ENCODE measurements around the gene ELL. TPM values are rescaled to one million over a fixed set of nuclear protein-coding genes. Genes with fewer than 3 reads are reported as not detected.

Gene ELL
- total and polyA plus RNA-seq, 2 experiments from 2014 or later, result 11.3 to 20.1 TPM

DNA sequence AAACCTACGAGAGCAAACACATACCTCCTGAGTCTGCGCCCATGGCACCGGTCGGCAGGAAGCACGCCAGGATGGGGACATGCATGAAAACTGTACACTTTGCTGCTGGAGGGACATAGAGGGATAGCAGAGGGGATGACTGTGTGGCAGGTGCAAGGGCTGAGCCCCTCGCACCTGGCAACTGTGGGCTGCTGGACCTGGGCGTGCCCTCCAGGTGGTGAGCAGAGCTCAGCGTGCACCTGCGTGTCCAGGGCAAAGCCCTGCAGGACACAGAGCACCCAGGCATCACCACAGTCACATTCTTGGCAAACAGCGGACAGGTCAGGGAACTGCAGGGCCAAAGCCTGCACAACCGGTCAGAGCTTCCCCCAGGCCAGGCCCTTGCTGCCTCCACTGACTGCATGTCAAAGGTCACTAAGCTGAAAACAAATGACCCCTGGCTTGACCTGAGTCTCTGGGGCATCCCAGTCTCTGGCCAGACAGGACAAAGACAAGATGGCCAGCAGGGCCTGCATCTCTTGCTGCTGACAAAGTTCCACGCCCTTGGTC lies 75.0 kb downstream of the ELL start:
- Mint-ChIP-seq H3K4me1 (0 out of 3 replicates have a peak, but pooled peaks cover 2% of the 10 kb centered on the region), H3K27me3 (ENCODE audit: insufficient read depth, low read depth, poor library complexity) (peaks cover 13% of the 10 kb centered on the region), H3K27ac (no peak overlapping the region), H3K9me3 (peaks cover 4% of the 10 kb centered on the region), H3K4me3 (no peak overlapping the region), H3K36me3 (ENCODE audit: low read depth) (peaks cover 12% of the 10 kb centered on the region)
- Histone ChIP-seq H2AFZ (no peak overlapping the region), H4K20me1 (replicated peaks; ENCODE audit: insufficient read depth) (no peaks in the 10 kb centered on the region; the same call in 1 of the 2 replicates), H3K4me3 (no peak overlapping the region), H3K4me1 (ENCODE audit: insufficient read depth) (no peaks in the 10 kb centered on the region), H3K36me3 (ENCODE audit: insufficient read depth) (no peaks in the 10 kb centered on the region; the same call in 1 of the 2 replicates), H3F3A (replicated peaks; ENCODE audit: low read depth) (0 out of 2 replicates have a peak, but pooled peaks cover 3% of the 10 kb centered on the region), H3K27ac (ENCODE audit: low read depth) (no peak overlapping the region), H3K4me2 (no peak overlapping the region), H3K79me2 (replicated peaks; ENCODE audit: insufficient read depth) (no peaks in the 10 kb centered on the region), H3K9me2 (ENCODE audit: insufficient read depth) (no peaks in the 10 kb centered on the region), H3K27me3 (ENCODE audit: insufficient read depth) (no peaks in the 10 kb centered on the region)
- TF ChIP-seq, protein P1, sequence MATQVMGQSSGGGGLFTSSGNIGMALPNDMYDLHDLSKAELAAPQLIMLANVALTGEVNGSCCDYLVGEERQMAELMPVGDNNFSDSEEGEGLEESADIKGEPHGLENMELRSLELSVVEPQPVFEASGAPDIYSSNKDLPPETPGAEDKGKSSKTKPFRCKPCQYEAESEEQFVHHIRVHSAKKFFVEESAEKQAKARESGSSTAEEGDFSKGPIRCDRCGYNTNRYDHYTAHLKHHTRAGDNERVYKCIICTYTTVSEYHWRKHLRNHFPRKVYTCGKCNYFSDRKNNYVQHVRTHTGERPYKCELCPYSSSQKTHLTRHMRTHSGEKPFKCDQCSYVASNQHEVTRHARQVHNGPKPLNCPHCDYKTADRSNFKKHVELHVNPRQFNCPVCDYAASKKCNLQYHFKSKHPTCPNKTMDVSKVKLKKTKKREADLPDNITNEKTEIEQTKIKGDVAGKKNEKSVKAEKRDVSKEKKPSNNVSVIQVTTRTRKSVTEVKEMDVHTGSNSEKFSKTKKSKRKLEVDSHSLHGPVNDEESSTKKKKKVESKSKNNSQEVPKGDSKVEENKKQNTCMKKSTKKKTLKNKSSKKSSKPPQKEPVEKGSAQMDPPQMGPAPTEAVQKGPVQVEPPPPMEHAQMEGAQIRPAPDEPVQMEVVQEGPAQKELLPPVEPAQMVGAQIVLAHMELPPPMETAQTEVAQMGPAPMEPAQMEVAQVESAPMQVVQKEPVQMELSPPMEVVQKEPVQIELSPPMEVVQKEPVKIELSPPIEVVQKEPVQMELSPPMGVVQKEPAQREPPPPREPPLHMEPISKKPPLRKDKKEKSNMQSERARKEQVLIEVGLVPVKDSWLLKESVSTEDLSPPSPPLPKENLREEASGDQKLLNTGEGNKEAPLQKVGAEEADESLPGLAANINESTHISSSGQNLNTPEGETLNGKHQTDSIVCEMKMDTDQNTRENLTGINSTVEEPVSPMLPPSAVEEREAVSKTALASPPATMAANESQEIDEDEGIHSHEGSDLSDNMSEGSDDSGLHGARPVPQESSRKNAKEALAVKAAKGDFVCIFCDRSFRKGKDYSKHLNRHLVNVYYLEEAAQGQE (IDR thresholded peaks at IDR 0.05; ENCODE audit: unreplicated experiment), result no peak
- TF ChIP-seq, protein P2, sequence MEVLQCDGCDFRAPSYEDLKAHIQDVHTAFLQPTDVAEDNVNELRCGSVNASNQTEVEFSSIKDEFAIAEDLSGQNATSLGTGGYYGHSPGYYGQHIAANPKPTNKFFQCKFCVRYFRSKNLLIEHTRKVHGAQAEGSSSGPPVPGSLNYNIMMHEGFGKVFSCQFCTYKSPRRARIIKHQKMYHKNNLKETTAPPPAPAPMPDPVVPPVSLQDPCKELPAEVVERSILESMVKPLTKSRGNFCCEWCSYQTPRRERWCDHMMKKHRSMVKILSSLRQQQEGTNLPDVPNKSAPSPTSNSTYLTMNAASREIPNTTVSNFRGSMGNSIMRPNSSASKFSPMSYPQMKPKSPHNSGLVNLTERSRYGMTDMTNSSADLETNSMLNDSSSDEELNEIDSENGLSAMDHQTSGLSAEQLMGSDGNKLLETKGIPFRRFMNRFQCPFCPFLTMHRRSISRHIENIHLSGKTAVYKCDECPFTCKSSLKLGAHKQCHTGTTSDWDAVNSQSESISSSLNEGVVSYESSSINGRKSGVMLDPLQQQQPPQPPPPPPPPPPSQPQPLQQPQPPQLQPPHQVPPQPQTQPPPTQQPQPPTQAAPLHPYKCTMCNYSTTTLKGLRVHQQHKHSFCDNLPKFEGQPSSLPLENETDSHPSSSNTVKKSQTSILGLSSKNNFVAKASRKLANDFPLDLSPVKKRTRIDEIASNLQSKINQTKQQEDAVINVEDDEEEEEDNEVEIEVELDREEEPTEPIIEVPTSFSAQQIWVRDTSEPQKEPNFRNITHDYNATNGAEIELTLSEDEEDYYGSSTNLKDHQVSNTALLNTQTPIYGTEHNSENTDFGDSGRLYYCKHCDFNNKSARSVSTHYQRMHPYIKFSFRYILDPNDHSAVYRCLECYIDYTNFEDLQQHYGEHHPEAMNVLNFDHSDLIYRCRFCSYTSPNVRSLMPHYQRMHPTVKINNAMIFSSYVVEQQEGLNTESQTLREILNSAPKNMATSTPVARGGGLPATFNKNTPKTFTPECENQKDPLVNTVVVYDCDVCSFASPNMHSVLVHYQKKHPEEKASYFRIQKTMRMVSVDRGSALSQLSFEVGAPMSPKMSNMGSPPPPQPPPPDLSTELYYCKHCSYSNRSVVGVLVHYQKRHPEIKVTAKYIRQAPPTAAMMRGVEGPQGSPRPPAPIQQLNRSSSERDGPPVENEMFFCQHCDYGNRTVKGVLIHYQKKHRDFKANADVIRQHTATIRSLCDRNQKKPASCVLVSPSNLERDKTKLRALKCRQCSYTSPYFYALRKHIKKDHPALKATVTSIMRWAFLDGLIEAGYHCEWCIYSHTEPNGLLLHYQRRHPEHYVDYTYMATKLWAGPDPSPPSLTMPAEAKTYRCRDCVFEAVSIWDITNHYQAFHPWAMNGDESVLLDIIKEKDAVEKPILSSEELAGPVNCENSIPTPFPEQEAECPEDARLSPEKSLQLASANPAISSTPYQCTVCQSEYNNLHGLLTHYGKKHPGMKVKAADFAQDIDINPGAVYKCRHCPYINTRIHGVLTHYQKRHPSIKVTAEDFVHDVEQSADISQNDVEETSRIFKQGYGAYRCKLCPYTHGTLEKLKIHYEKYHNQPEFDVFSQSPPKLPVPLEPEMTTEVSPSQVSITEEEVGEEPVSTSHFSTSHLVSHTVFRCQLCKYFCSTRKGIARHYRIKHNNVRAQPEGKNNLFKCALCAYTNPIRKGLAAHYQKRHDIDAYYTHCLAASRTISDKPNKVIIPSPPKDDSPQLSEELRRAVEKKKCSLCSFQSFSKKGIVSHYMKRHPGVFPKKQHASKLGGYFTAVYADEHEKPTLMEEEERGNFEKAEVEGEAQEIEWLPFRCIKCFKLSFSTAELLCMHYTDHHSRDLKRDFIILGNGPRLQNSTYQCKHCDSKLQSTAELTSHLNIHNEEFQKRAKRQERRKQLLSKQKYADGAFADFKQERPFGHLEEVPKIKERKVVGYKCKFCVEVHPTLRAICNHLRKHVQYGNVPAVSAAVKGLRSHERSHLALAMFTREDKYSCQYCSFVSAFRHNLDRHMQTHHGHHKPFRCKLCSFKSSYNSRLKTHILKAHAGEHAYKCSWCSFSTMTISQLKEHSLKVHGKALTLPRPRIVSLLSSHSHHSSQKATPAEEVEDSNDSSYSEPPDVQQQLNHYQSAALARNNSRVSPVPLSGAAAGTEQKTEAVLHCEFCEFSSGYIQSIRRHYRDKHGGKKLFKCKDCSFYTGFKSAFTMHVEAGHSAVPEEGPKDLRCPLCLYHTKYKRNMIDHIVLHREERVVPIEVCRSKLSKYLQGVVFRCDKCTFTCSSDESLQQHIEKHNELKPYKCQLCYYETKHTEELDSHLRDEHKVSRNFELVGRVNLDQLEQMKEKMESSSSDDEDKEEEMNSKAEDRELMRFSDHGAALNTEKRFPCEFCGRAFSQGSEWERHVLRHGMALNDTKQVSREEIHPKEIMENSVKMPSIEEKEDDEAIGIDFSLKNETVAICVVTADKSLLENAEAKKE (CRISPR knock-in tag; IDR thresholded peaks at IDR 0.05), result no peak
- TF ChIP-seq NANOG (IDR thresholded peaks at IDR 0.05; ENCODE audit: borderline replicate concordance), result no peak
- no peak for TF ChIP-seq EZH2phosphoT487 (IDR thresholded peaks at IDR 0.05; ENCODE audit: unreplicated experiment)
- TF ChIP-seq, protein P3, sequence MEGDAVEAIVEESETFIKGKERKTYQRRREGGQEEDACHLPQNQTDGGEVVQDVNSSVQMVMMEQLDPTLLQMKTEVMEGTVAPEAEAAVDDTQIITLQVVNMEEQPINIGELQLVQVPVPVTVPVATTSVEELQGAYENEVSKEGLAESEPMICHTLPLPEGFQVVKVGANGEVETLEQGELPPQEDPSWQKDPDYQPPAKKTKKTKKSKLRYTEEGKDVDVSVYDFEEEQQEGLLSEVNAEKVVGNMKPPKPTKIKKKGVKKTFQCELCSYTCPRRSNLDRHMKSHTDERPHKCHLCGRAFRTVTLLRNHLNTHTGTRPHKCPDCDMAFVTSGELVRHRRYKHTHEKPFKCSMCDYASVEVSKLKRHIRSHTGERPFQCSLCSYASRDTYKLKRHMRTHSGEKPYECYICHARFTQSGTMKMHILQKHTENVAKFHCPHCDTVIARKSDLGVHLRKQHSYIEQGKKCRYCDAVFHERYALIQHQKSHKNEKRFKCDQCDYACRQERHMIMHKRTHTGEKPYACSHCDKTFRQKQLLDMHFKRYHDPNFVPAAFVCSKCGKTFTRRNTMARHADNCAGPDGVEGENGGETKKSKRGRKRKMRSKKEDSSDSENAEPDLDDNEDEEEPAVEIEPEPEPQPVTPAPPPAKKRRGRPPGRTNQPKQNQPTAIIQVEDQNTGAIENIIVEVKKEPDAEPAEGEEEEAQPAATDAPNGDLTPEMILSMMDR (conservative IDR thresholded peaks at IDR 0.05; ENCODE audit: low read depth in 2 of 2), result no peak
- TF ChIP-seq POLR2AphosphoS5 (IDR thresholded peaks at IDR 0.05; ENCODE audit: low read depth), result no peak
- DNase-seq (ENCODE audit: low spot score) (no peak), ATAC-seq (no peak)
